Gastroesophageal sphincter (tissue), 4 donors: Measurements from ENCODE around the gene FMNL1. TPM values are rescaled to one million over a fixed set of nuclear protein-coding genes. Genes with fewer than 3 reads are reported as not detected.

ENCODE experiments used
- ATAC-seq: fragments of 150-250 bp; one replicate; pipeline ENCODE4 v1.9.1; 2016; ENCODE audit warnings: mild to moderate bottlenecking, moderate library complexity
- H3K27ac ChIP-seq, 4 donors: fragments of 200-600 bp; sonication (generic) in 3 of 4; 1 replicate in 3 of 4; 2 replicates in 1 of 4; pipeline ENCODE4 v1.5.1; 2016 to 2019
- H3K27me3 ChIP-seq: fragments of 200-600 bp; sonication (generic); one replicate; pipeline ENCODE4 v1.5.1; 2019
- H3K36me3 ChIP-seq, 2 donors: fragments of 200-600 bp; sonication (generic); one replicate each; pipeline ENCODE4 v1.5.1; 2019; ENCODE audit warnings: control low read depth in 1 of 2
- H3K4me1 ChIP-seq, 3 donors: fragments of 200-600 bp; sonication (generic); 1 replicate in 2 of 3; 2 replicates in 1 of 3; pipeline ENCODE4 v1.5.1; 2016 to 2019; ENCODE audit warnings: control low read depth in 2 of 3
- H3K4me3 ChIP-seq, 2 donors: fragments of 200-600 bp; sonication (generic); one replicate each; pipeline ENCODE4 v1.5.1; 2019; ENCODE audit warnings: mild to moderate bottlenecking in 1 of 2, moderate library complexity in 1 of 2
- H3K9me3 ChIP-seq, 3 donors: fragments of 200-600 bp; sonication (generic); one replicate each; pipeline ENCODE4 v1.5.1; 2017 to 2019; ENCODE audit warnings: control low read depth in 2 of 3
- CTCF ChIP-seq, 4 experiments: fragments of 200-600 bp in 2 of 4; fragments of 450-650 bp in 2 of 4; sonication (generic) in 1 of 4; IDR thresholded peaks; one replicate each; pipeline ENCODE4 v1.5.1; 2017 to 2019; ENCODE audit warnings: antibody characterized with exemption in 4 of 4, mild to moderate bottlenecking in 2 of 4, moderate library complexity in 2 of 4
- EP300 ChIP-seq: sonication (generic); formaldehyde crosslinking; IDR thresholded peaks from one replicate; pipeline ENCODE4 v1.6.1; 2017; ENCODE audit warnings: antibody characterized with exemption, mild to moderate bottlenecking
- POLR2A ChIP-seq, 2 donors: fragments of 450-650 bp; IDR thresholded peaks; one replicate each; pipeline ENCODE4 v1.6.1; 2017; ENCODE audit warnings: antibody characterized with exemption in 2 of 2, mild to moderate bottlenecking in 2 of 2, moderate library complexity in 1 of 2
- POLR2AphosphoS5 ChIP-seq: sonication (generic); formaldehyde crosslinking; IDR thresholded peaks from one replicate; pipeline ENCODE4 v1.6.1; 2017; ENCODE audit warnings: antibody characterized with exemption
- WGBS, 2 donors: methylation state at CpG; one replicate each; pipeline ENCODE4 v1.1.5; 2018; ENCODE audit warnings: low coverage in 1 of 2; 5-methylcytosine and 5-hydroxymethylcytosine counted together
- total RNA-seq, 4 donors: library from RNA; depleted of rRNA; stranded (reverse); fragments of >200 nt; gene quantifications; one replicate each; pipeline ENCODE4 v1.1.0, GENCODE V29; 2016

The FMNL1 gene
- total RNA-seq, 4 donors from 2014 or later: 12.0 to 21.9 (median 14.9) TPM

GRCh38 chr17:45242029-45242414, 20.3 kb downstream of the FMNL1 start:
- ATAC-seq: no peak
- Histone ChIP-seq H3K27me3 (peaks cover 41% of the 10 kb centered on the region), H3K36me3 (peaks cover 0 to 42% of the 10 kb centered on the region in 2 donors), H3K4me3 (peak overlapping the region in 1 of 2 donors; percentile 48), H3K9me3 (no peaks in the 10 kb centered on the region), H3K4me1 (peaks cover 0 to 32% (median 14%) of the 10 kb centered on the region in 3 donors), H3K27ac (no peak overlapping the region)
- whole genome bisulfite sequencing, 2 donors: no CpG with 5 or more reads among the region's 18 CpGs
- no peak for TF ChIP-seq POLR2AphosphoS5
- no peak for TF ChIP-seq EP300
- no peak for TF ChIP-seq POLR2A (IDR thresholded peaks at IDR 0.05)
- no peak for TF ChIP-seq CTCF (IDR thresholded peaks at IDR 0.05)

GRCh38 chr17:45243750-45244149, 22.1 kb downstream of the FMNL1 start:
- peaks cover 0 to 42% of the 10 kb centered on the region in 2 donors for H3K36me3 ChIP-seq
- WGBS, 2 donors: no CpG with 5 or more reads among the region's 18 CpGs
- ATAC-seq: no peak
- H3K4me3 ChIP-seq: no peak overlapping the region
- H3K27ac ChIP-seq: no peak overlapping the region
- peaks cover 32% of the 10 kb centered on the region for H3K27me3 ChIP-seq
- no peaks in the 10 kb centered on the region for H3K9me3 ChIP-seq
- no peak for TF ChIP-seq EP300
- no peak for TF ChIP-seq CTCF (IDR thresholded peaks at IDR 0.05)
- no peak for TF ChIP-seq POLR2AphosphoS5
- H3K4me1 ChIP-seq: peaks cover 0 to 46% (median 16%) of the 10 kb centered on the region in 3 donors

- TF ChIP-seq POLR2AphosphoS5: no peak
- TF ChIP-seq EP300: no peak
- TF ChIP-seq CTCF (IDR thresholded peaks at IDR 0.05): no peak
- no peak overlapping the region for H3K27ac ChIP-seq
Measured at GRCh38 chr17:45244725-45245656, 23.3 kb downstream of the FMNL1 start.

GRCh38 chr17:45246338-45246737, 24.7 kb downstream of the FMNL1 start:
- Histone ChIP-seq H3K4me1 (peaks cover 0 to 31% (median 10%) of the 10 kb centered on the region in 3 donors), H3K27ac (peak overlapping the region in 1 of 4 donors; percentile 76), H3K4me3 (no peak overlapping the region), H3K27me3 (peaks cover 6% of the 10 kb centered on the region), H3K36me3 (peaks cover 0 to 31% of the 10 kb centered on the region in 2 donors), H3K9me3 (no peaks in the 10 kb centered on the region)
- 59% methylated on average over 6 of the region's 8 CpGs; no CpG with 5 or more reads in 1 of the 2 donors for WGBS, 2 donors
- TF ChIP-seq EP300 (no peak), POLR2AphosphoS5 (no peak), POLR2A (IDR thresholded peaks at IDR 0.05) (no peak), CTCF (IDR thresholded peaks at IDR 0.05) (no peak)
- ATAC-seq: no peak

More at GRCh38 chr17:45244725-45245656, 23.3 kb downstream of the FMNL1 start:
- peaks cover 0 to 42% of the 10 kb centered on the region in 2 donors for H3K36me3 ChIP-seq
- H3K9me3 ChIP-seq: no peaks in the 10 kb centered on the region
- H3K4me1 ChIP-seq: peaks cover 0 to 44% (median 16%) of the 10 kb centered on the region in 3 donors
- H3K4me3 ChIP-seq: no peak overlapping the region
- no CpG with 5 or more reads among the region's 21 CpGs for WGBS, 2 donors
- no peak for ATAC-seq
- peaks cover 20% of the 10 kb centered on the region for H3K27me3 ChIP-seq
